MM.1S (cell line): Measurements from ENCODE around the gene ANKZF1.

Source experiments
- DNase-seq: peaks from one replicate; pipeline ENCODE4 v3.0.0-alpha.2; 2015
- H2AFZ ChIP-seq: fragments of 300-600 bp; sonication (generic); 2 replicates; pipeline ENCODE4 v1.6.0; 2016; ENCODE audit warnings: antibody characterized with exemption, low read length
- H3F3A ChIP-seq: fragments of 300-600 bp; sonication (generic); 2 replicates; pipeline ENCODE4 v1.6.1; 2016; ENCODE audit warnings: mild to moderate bottlenecking, antibody characterized with exemption, low read length, moderate library complexity, mixed read lengths; ENCODE audit not compliant: insufficient read depth
- H3K27ac ChIP-seq: fragments of 300-600 bp; sonication (generic); 2 replicates; pipeline ENCODE4 v1.5.1; 2016; ENCODE audit warnings: mild to moderate bottlenecking, low read length
- H3K27me3 ChIP-seq: fragments of 300-600 bp; sonication (generic); replicated peaks from 2 replicates; pipeline ENCODE4 v1.6.0; 2016; ENCODE audit warnings: low read length; ENCODE audit not compliant: insufficient read depth
- H3K36me3 ChIP-seq: fragments of 300-600 bp; sonication (generic); replicated peaks from 2 replicates; pipeline ENCODE4 v1.6.1; 2016; ENCODE audit warnings: mild to moderate bottlenecking, low read length, mixed read lengths; ENCODE audit not compliant: insufficient read depth
- H3K4me1 ChIP-seq: fragments of 300-600 bp; sonication (generic); 2 replicates; pipeline ENCODE4 v1.6.1; 2016; ENCODE audit warnings: low read length, mixed read lengths
- H3K4me2 ChIP-seq: fragments of 300-600 bp; sonication (generic); 2 replicates; pipeline ENCODE4 v1.6.0; 2016; ENCODE audit warnings: low read depth, low read length
- H3K4me3 ChIP-seq: fragments of 300-600 bp; sonication (generic); 2 replicates; pipeline ENCODE4 v1.5.1; 2016; ENCODE audit warnings: low read length, mixed read lengths
- H3K79me2 ChIP-seq: fragments of 300-600 bp; sonication (generic); 2 replicates; pipeline ENCODE4 v1.6.1; 2016; ENCODE audit warnings: mixed run types, low read length, mixed read lengths
- H3K9ac ChIP-seq: fragments of 300-600 bp; sonication (generic); 2 replicates; pipeline ENCODE4 v1.6.1; 2016; ENCODE audit warnings: low read length, mixed read lengths
- H3K9me2 ChIP-seq: fragments of 300-600 bp; sonication (generic); replicated peaks from 2 replicates; pipeline ENCODE4 v1.6.1; 2016; ENCODE audit warnings: mild to moderate bottlenecking, low read length, mixed read lengths; ENCODE audit not compliant: insufficient read depth
- H3K9me3 ChIP-seq: fragments of 300-600 bp; sonication (generic); replicated peaks from 2 replicates; pipeline ENCODE4 v1.6.1; 2016; ENCODE audit warnings: mild to moderate bottlenecking, low read length, mixed read lengths; ENCODE audit not compliant: insufficient read depth
- H4K20me1 ChIP-seq: fragments of 300-600 bp; sonication (generic); 2 replicates; pipeline ENCODE4 v1.6.1; 2016; ENCODE audit warnings: mild to moderate bottlenecking, low read length, moderate library complexity, mixed read lengths; ENCODE audit not compliant: insufficient read depth
- CTCF ChIP-seq: fragments of 300-600 bp; sonication (generic); IDR thresholded peaks from 2 replicates; pipeline ENCODE4 v1.5.1; 2016; ENCODE audit warnings: antibody characterized with exemption, low read length, mixed read lengths
- EZH2 ChIP-seq: fragments of 300-600 bp; sonication (generic); optimal IDR thresholded peaks from 2 replicates; pipeline ENCODE3; 2017; ENCODE audit warnings: low read depth, mild to moderate bottlenecking, antibody characterized with exemption, low read length, mixed read lengths
- EZH2phosphoT487 ChIP-seq: fragments of 300-600 bp; sonication (generic); IDR thresholded peaks from 2 replicates; pipeline ENCODE4 v1.6.1; 2018; ENCODE audit warnings: antibody characterized with exemption, low read length

The ANKZF1 gene

DNA sequence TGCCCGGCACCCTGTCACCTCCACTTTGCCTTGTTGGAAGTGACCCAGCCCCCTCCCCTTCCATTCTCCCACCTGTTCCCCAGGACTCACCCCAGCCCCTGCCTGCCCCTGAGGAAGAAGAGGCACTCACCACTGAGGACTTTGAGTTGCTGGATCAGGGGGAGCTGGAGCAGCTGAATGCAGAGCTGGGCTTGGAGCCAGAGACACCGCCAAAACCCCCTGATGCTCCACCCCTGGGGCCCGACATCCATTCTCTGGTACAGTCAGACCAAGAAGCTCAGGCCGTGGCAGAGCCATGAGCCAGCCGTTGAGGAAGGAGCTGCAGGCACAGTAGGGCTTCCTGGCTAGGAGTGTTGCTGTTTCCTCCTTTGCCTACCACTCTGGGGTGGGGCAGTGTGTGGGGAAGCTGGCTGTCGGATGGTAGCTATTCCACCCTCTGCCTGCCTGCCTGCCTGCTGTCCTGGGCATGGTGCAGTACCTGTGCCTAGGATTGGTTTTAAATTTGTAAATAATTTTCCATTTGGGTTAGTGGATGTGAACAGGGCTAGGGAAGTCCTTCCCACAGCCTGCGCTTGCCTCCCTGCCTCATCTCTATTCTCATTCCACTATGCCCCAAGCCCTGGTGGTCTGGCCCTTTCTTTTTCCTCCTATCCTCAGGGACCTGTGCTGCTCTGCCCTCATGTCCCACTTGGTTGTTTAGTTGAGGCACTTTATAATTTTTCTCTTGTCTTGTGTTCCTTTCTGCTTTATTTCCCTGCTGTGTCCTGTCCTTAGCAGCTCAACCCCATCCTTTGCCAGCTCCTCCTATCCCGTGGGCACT, 47.1 kb upstream of the ANKZF1 start:
- DNase-seq, result no peak

GRCh38 chr2:219183151-219183772, 46.3 kb upstream of the ANKZF1 start:
- H3K27me3 ChIP-seq, result no peaks in the 10 kb centered on the region
- no peaks in the 10 kb centered on the region for H3K9me3 ChIP-seq
- H4K20me1 ChIP-seq, result no peaks in the 10 kb centered on the region
- no peak for TF ChIP-seq EZH2
- no peak for TF ChIP-seq CTCF
- no peak for TF ChIP-seq EZH2phosphoT487
- peaks cover 7% of the 10 kb centered on the region; the same call in 1 of the 2 replicates for H3K4me1 ChIP-seq
- no peaks in the 10 kb centered on the region for H3K9me2 ChIP-seq
- H3K9ac ChIP-seq, result no peak overlapping the region
- peaks cover 4% of the 10 kb centered on the region; the same call in 1 of the 2 replicates for H3K36me3 ChIP-seq
- H3K4me2 ChIP-seq, result no peak overlapping the region
- H3K79me2 ChIP-seq, result peaks cover 24% of the 10 kb centered on the region
- DNase-seq, result no peak
- H3K4me3 ChIP-seq, result no peak overlapping the region
- no peak overlapping the region for H3K27ac ChIP-seq
- H2AFZ ChIP-seq, result no peak overlapping the region
- no peaks in the 10 kb centered on the region for H3F3A ChIP-seq

More for the DNA sequence above, 47.1 kb upstream of the ANKZF1 start:
- Histone ChIP-seq H4K20me1 (no peaks in the 10 kb centered on the region), H2AFZ (no peak overlapping the region), H3K27ac (no peak overlapping the region), H3K9me3 (no peaks in the 10 kb centered on the region), H3K27me3 (no peaks in the 10 kb centered on the region), H3K4me1 (peaks cover 7% of the 10 kb centered on the region; the same call in 1 of the 2 replicates), H3K4me2 (no peak overlapping the region), H3K36me3 (peaks cover 4% of the 10 kb centered on the region; the same call in 1 of the 2 replicates), H3K79me2 (peaks cover 24% of the 10 kb centered on the region), H3K4me3 (no peak overlapping the region), H3K9ac (no peak overlapping the region), H3F3A (peaks cover 4% of the 10 kb centered on the region), H3K9me2 (no peaks in the 10 kb centered on the region)
- TF ChIP-seq EZH2phosphoT487 (no peak), CTCF (no peak), EZH2 (no peak)

GRCh38 chr2:219184121-219184520, 45.5 kb upstream of the ANKZF1 start:
- Histone ChIP-seq H3K27ac (no peak overlapping the region), H3K4me3 (no peak overlapping the region), H3K4me2 (no peak overlapping the region), H3K27me3 (no peaks in the 10 kb centered on the region), H3K9ac (no peak overlapping the region), H3K79me2 (peaks cover 16% of the 10 kb centered on the region), H2AFZ (no peak overlapping the region), H3K9me2 (no peaks in the 10 kb centered on the region), H3F3A (no peaks in the 10 kb centered on the region), H3K4me1 (peaks cover 3% of the 10 kb centered on the region; the same call in 1 of the 2 replicates), H4K20me1 (no peaks in the 10 kb centered on the region), H3K36me3 (peaks cover 4% of the 10 kb centered on the region; the same call in 1 of the 2 replicates), H3K9me3 (no peaks in the 10 kb centered on the region)
- no peak for TF ChIP-seq CTCF
- TF ChIP-seq EZH2, result no peak
- no peak for TF ChIP-seq EZH2phosphoT487
- no peak for DNase-seq
